GM12878 (cell line): ENCODE results near the gene ABTB1. TPM values are rescaled to one million over a fixed set of nuclear protein-coding genes. Genes with fewer than 3 reads are reported as not detected.

ENCODE experiments used
- ATAC-seq: fragments of 200-7000 bp; cut with Tn5 transposase; 3 replicates; pipeline ENCODE4 v1.9.1; 2020; ENCODE audit warnings: mild to moderate bottlenecking, moderate library complexity
- BruUV-seq: library from RNA; stranded (reverse); fragments of 400-500 nt; replicated peaks from 2 replicates; lab custom pipeline; 2021; lab: Mats Ljungman, UMichigan
- CTCF ChIA-PET: fragments of 300-600 bp; sonication (Branson Sonifier 250); formaldehyde crosslinking; extraction: SDS; loops from one replicate; lab custom pipeline; 2021; ENCODE audit warnings: inconsistent platforms; lab: Yijun Ruan, JAX
- POLR2A ChIA-PET: fragments of 350-600 bp; formaldehyde crosslinking; extraction: SDS; loops from one replicate; lab custom pipeline; 2021; ENCODE audit warnings: inconsistent platforms; lab: Charles Lee
- RAD21 ChIA-PET: fragments of 300-600 bp; sonication (Branson Sonifier 250); formaldehyde crosslinking; loops from one replicate; lab custom pipeline; 2023; ENCODE audit warnings: antibody characterized with exemption; ENCODE audit not compliant: unreplicated experiment; lab: Charles Lee
- SMC1A ChIA-PET: fragments of 300-600 bp; sonication (Branson Sonifier 250); formaldehyde crosslinking; loops from one replicate; lab custom pipeline; 2023; ENCODE audit not compliant: unreplicated experiment, uncharacterized antibody; lab: Charles Lee
- DNase-seq: peaks from one replicate; pipeline ENCODE4 v3.0.0-alpha.2; 2011; ENCODE audit warnings: low read depth, low spot score
- FAIRE-seq: peaks from 3 replicates; lab custom pipeline; 2011; peaks lifted over from hg19 to GRCh38; lab: Jason Lieb, UNC
- H2AFZ ChIP-seq: 2 replicates; pipeline ENCODE4 v1.6.0; 2011; ENCODE audit warnings: low read depth, low read length, control low read depth; ENCODE audit not compliant: control insufficient read depth
- H3K27ac ChIP-seq: 2 replicates; pipeline ENCODE4 v1.5.1; 2011; ENCODE audit warnings: control low read depth; ENCODE audit not compliant: control insufficient read depth, insufficient read depth
- H3K27me3 ChIP-seq, 2 experiments: replicated peaks in 1 of 2; 2 replicates each; pipeline versions ENCODE4 v1.6.0 to v1.6.1; 2011; ENCODE audit warnings: low read length in 1 of 2; ENCODE audit not compliant: control insufficient read depth in 2 of 2, insufficient read depth in 2 of 2
- H3K36me3 ChIP-seq, 2 experiments: 2 replicates each; pipeline ENCODE4 v1.5.1; 2011; ENCODE audit warnings: low read length in 1 of 2; ENCODE audit not compliant: control insufficient read depth in 2 of 2, insufficient read depth in 2 of 2
- H3K4me1 ChIP-seq: 2 replicates; pipeline ENCODE4 v1.6.1; 2011; ENCODE audit warnings: mild to moderate bottlenecking, low read length, moderate library complexity, mixed read lengths; ENCODE audit not compliant: control insufficient read depth, insufficient read depth
- H3K4me2 ChIP-seq: 2 replicates; pipeline ENCODE4 v1.6.0; 2011; ENCODE audit warnings: control low read depth; ENCODE audit not compliant: control insufficient read depth, insufficient read depth
- H3K4me3 ChIP-seq: fragments of 200-600 bp; sonication (generic); 2 replicates; pipeline ENCODE4 v1.5.1; 2016
- H3K79me2 ChIP-seq: 2 replicates; pipeline ENCODE4 v1.6.0; 2011; ENCODE audit warnings: low read length; ENCODE audit not compliant: control insufficient read depth, insufficient read depth
- H3K9ac ChIP-seq: 2 replicates; pipeline ENCODE4 v1.8.0; 2011; ENCODE audit warnings: low read length, control low read depth, mixed read lengths; ENCODE audit not compliant: control insufficient read depth, insufficient read depth
- H3K9me3 ChIP-seq: replicated peaks from 3 replicates; pipeline ENCODE4 v1.5.1; 2011; ENCODE audit warnings: mild to moderate bottlenecking, low read length; ENCODE audit not compliant: control insufficient read depth, insufficient read depth
- H4K20me1 ChIP-seq: 2 replicates; pipeline ENCODE4 v1.6.0; 2011; ENCODE audit not compliant: control insufficient read depth, insufficient read depth
- ATF7 ChIP-seq: fragments of 450-650 bp; IDR thresholded peaks from 2 replicates; pipeline ENCODE4 v1.6.1; 2016; ENCODE audit warnings: low read depth, mild to moderate bottlenecking
- CBFB ChIP-seq: IDR thresholded peaks from 2 replicates; pipeline ENCODE4 v1.6.1; 2016; ENCODE audit warnings: antibody characterized with exemption, low read depth
- EZH2 ChIP-seq: IDR thresholded peaks from 2 replicates; pipeline ENCODE4 v1.6.1; 2012; ENCODE audit warnings: low read depth, mild to moderate bottlenecking, control low read depth, inconsistent platforms, low read length, borderline replicate concordance; ENCODE audit not compliant: control insufficient read depth
- NR2F1 ChIP-seq: fragments of 450-650 bp; conservative IDR thresholded peaks from 2 replicates; pipeline ENCODE4 v1.6.1; 2017; ENCODE audit warnings: mild to moderate bottlenecking
- POLR2A ChIP-seq: IDR thresholded peaks from 2 replicates; pipeline ENCODE4 v1.6.1; 2011; ENCODE audit warnings: low read depth, mild to moderate bottlenecking, low read length
- TAF1 ChIP-seq: IDR thresholded peaks from 2 replicates; pipeline ENCODE4 v1.6.1; 2011; ENCODE audit warnings: mild to moderate bottlenecking, low read depth, low read length, borderline replicate concordance
- WGBS: methylation state at CpG from one replicate; pipeline ENCODE4 v1.1.6; 2016; ENCODE audit warnings: low lambda C conversion rate; ENCODE audit not compliant: insufficient replicate concordance, insufficient coverage; ENCODE audit errors: missing lambda C conversion rate; 5-methylcytosine and 5-hydroxymethylcytosine counted together
- in situ Hi-C: fragments of 300-500 bp; cut with MboI; formaldehyde crosslinking; loops from 9 replicates; pipeline ENCODE4 v1.14.3; 2018; ENCODE audit warnings: mixed read lengths
- intact Hi-C: fragments of 100-400 bp; cut with micrococcal nuclease; formaldehyde crosslinking; loops from one replicate; pipeline ENCODE4 v1.14.2; 2022; ENCODE audit not compliant: unreplicated experiment
- polyA plus RNA-seq, 11 experiments: library from polyadenylated mRNA; depleted of rRNA in 4 of 11; unstranded in 6 of 11; stranded (reverse) in 5 of 11; fragments of >200 nt; fragmentation: Nextera tagmentation in 4 of 11; fragmentation: Illumina TruSeq in 1 of 11; extraction: Ambion mirVana in 4 of 11; extraction: Trizol in 1 of 11; gene quantifications; 1 replicate in 1 of 11; 2 replicates in 10 of 11; pipeline versions ENCODE4 v1.2.1 to v1.2.3, GENCODE V29; 2011 to 2016; ENCODE audit warnings: inconsistent platforms in 2 of 11, missing spikeins in 2 of 11, low read depth in 1 of 11
- total RNA-seq, 4 experiments: library from RNA; depleted of rRNA in 3 of 4; stranded (reverse); fragments of >200 nt in 3 of 4; fragmentation: Illumina TruSeq in 1 of 4; extraction: Trizol in 1 of 4; gene quantifications; 2 replicates each; pipeline versions ENCODE4 v1.2.1 to v1.2.3, GENCODE V29; 2013 to 2021
- TF ChIP-seq, protein P1 (sequence below): IDR thresholded peaks from 2 replicates; pipeline ENCODE4 v1.6.1; 2011; ENCODE audit warnings: borderline replicate concordance, low read depth, mild to moderate bottlenecking, moderate library complexity, low read length; ENCODE audit not compliant: insufficient read depth, poor library complexity, severe bottlenecking

The ABTB1 gene
- total and polyA plus RNA-seq, 10 of the 15 experiments (the other 5 are each of a cell fraction or from before 2014, with no cell fraction given), result 0.11 to 10.2 (median 7.1) TPM

DNA sequence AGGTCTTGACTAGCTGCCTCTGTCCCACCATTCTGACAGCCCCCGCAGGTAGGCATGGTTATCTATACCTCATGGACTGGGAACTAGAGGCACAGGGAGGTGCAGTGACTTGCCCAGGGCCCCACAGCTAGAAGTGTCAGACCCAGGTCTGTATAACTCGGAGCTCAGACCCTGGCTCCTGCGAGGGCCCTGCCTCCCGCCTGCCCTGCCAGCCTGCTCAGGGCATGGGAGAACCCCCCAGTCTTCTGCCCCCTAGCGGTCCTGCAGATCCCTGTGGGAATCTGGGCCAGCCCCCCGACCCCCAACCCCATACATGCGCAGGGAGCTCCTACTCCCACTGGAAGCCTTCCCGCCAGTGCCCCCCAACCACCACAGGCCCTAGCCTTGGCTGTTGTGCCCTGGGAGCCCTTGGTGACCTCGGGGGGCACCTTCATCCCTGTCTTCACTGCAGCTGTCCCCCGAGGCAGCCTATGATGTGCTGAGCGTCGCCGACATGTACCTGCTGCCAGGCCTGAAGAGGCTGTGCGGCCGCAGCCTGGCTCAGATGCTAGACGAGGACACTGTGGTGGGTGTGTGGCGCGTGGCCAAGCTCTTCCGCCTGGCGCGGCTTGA is 6.9 kb downstream of the ABTB1 start:
- Histone ChIP-seq H3K9me3 (no peaks in the 10 kb centered on the region), H3K36me3 (no peaks in the 10 kb centered on the region), H3K9ac (no peak overlapping the region), H4K20me1 (no peaks in the 10 kb centered on the region), H3K27me3 (no peaks in the 10 kb centered on the region), H3K4me1 (peaks cover 32% of the 10 kb centered on the region), H3K79me2 (no peaks in the 10 kb centered on the region), H2AFZ (no peak overlapping the region), H3K4me2 (no peak overlapping the region), H3K4me3 (no peak overlapping the region), H3K27ac (no peak overlapping the region)
- ChIA-PET RAD21 (interaction anchor here (0.6 kb wide), 1 partner anchor 145 kb away, joined by 3 read pairs; no protein-coding TSS in a partner anchor), CTCF (interaction anchor here (0.9 kb wide), 1 partner anchor 27 kb away, joined by 3 read pairs; no protein-coding TSS in a partner anchor), SMC1A (interaction anchor here (1.0 kb wide), 1 partner anchor 281 kb away, joined by 4 read pairs; no protein-coding TSS in a partner anchor), POLR2A (no interaction called here)
- no TSS peak for BruUV-seq
- no peak for FAIRE-seq
- WGBS, result 92% methylated on average over 17 of the region's 21 CpGs
- intact Hi-C loops, result no loop called here
- DNase-seq, result no peak
- ATAC-seq, result no peak
- TF ChIP-seq EZH2 (no peak), NR2F1 (no peak), ATF7 (no peak), POLR2A (peak; percentile 17; the same call in 1 of the 2 replicates), CBFB (no peak), TAF1 (no peak)
- TF ChIP-seq, protein P1, sequence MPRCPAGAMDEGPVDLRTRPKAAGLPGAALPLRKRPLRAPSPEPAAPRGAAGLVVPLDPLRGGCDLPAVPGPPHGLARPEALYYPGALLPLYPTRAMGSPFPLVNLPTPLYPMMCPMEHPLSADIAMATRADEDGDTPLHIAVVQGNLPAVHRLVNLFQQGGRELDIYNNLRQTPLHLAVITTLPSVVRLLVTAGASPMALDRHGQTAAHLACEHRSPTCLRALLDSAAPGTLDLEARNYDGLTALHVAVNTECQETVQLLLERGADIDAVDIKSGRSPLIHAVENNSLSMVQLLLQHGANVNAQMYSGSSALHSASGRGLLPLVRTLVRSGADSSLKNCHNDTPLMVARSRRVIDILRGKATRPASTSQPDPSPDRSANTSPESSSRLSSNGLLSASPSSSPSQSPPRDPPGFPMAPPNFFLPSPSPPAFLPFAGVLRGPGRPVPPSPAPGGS, result no peak
- in situ Hi-C loops, result no loop called here
